Measurements from ENCODE around the gene KRTAP10-4. TPM values are rescaled to one million over a fixed set of nuclear protein-coding genes. Genes with fewer than 3 reads are reported as not detected.

KRTAP10-4 gene
- total RNA-seq, 6 experiments from 2014 or later, result not detected

GRCh38 chr21:44583089-44583799 is 9.7 kb downstream of the KRTAP10-4 start:
- peaks cover 5% of the 10 kb centered on the region for H3K27me3 Mint-ChIP-seq (ENCODE audit: insufficient read depth)
- TF ChIP-seq CTCF (IDR thresholded peaks at IDR 0.05), result no peak

DNA sequence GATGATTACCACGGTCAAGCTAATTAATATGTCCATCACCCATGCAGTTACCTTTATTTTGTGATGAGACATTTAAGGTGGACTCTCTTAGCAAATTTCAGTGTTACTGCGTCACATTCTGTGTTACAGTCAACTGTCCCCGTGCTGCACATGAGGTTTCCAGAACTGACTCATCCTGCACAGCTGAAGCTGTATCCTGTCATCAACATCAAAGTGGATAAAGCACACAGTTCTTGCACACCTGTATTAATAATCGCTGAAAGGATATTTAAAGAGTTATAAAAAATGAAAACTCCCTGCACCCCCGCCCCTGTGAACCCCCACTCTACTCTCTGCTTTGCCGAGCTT is 10.2 kb downstream of the KRTAP10-4 start:
- Mint-ChIP-seq H3K27me3 (ENCODE audit: insufficient read depth) (peaks cover 5% of the 10 kb centered on the region), H3K4me3 (no peak overlapping the region), H3K36me3 (ENCODE audit: low read depth) (no peaks in the 10 kb centered on the region; the same call in none of the 2 replicates), H3K9me3 (peaks cover 46% of the 10 kb centered on the region), H3K27ac (no peak overlapping the region), H3K4me1 (ENCODE audit: low read depth) (no peaks in the 10 kb centered on the region)
- DNase-seq, result no peak
- TF ChIP-seq CTCF (IDR thresholded peaks at IDR 0.05), result no peak

More at GRCh38 chr21:44583089-44583799, 9.7 kb downstream of the KRTAP10-4 start:
- Mint-ChIP-seq H3K4me3 (no peak overlapping the region), H3K9me3 (peaks cover 49% of the 10 kb centered on the region), H3K4me1 (ENCODE audit: low read depth) (no peaks in the 10 kb centered on the region), H3K27ac (no peak overlapping the region), H3K36me3 (ENCODE audit: low read depth) (no peaks in the 10 kb centered on the region; the same call in none of the 2 replicates)
- peak; percentile 9 for DNase-seq

- Mint-ChIP-seq H3K27me3 (ENCODE audit: insufficient read depth) (peaks cover 5% of the 10 kb centered on the region), H3K4me3 (no peak overlapping the region)
Measured at GRCh38 chr21:44585892-44586291, 12.4 kb downstream of the KRTAP10-4 start.

GRCh38 chr21:44589094-44589493 is 15.6 kb downstream of the KRTAP10-4 start:
- Mint-ChIP-seq H3K36me3 (ENCODE audit: low read depth) (no peaks in the 10 kb centered on the region; the same call in 1 of the 2 replicates), H3K9me3 (peaks cover 15% of the 10 kb centered on the region), H3K4me1 (ENCODE audit: low read depth) (peaks cover 9% of the 10 kb centered on the region; the same call in 1 of the 2 replicates), H3K4me3 (no peak overlapping the region), H3K27me3 (ENCODE audit: insufficient read depth) (peaks cover 5% of the 10 kb centered on the region), H3K27ac (no peak overlapping the region)
- DNase-seq, result no peak
- no peak for TF ChIP-seq CTCF (IDR thresholded peaks at IDR 0.05)

More at GRCh38 chr21:44585892-44586291, 12.4 kb downstream of the KRTAP10-4 start:
- Mint-ChIP-seq H3K4me1 (ENCODE audit: low read depth) (no peaks in the 10 kb centered on the region), H3K9me3 (peaks cover 36% of the 10 kb centered on the region), H3K36me3 (ENCODE audit: low read depth) (no peaks in the 10 kb centered on the region; the same call in none of the 2 replicates), H3K27ac (no peak overlapping the region)
- DNase-seq, result no peak
- TF ChIP-seq CTCF (IDR thresholded peaks at IDR 0.05), result no peak

GRCh38 chr21:44589586-44590305 is 16.2 kb downstream of the KRTAP10-4 start:
- H3K36me3 Mint-ChIP-seq (ENCODE audit: low read depth), result no peaks in the 10 kb centered on the region; the same call in 1 of the 2 replicates
- H3K4me1 Mint-ChIP-seq (ENCODE audit: low read depth), result peaks cover 9% of the 10 kb centered on the region; the same call in 1 of the 2 replicates
- H3K9me3 Mint-ChIP-seq, result peaks cover 15% of the 10 kb centered on the region
- DNase-seq, result no peak
- TF ChIP-seq CTCF (IDR thresholded peaks at IDR 0.05), result no peak
- peaks cover 7% of the 10 kb centered on the region for H3K27me3 Mint-ChIP-seq (ENCODE audit: insufficient read depth)
- no peak overlapping the region for H3K27ac Mint-ChIP-seq
- H3K4me3 Mint-ChIP-seq, result no peak overlapping the region
